Gastroesophageal sphincter (tissue), 3 donors: ENCODE results near the gene CMSS1.

Experiments
- CTCF ChIP-seq, 4 experiments: fragments of 200-600 bp in 2 of 4; fragments of 450-650 bp in 2 of 4; sonication (generic) in 1 of 4; IDR thresholded peaks; one replicate each; pipeline ENCODE4 v1.5.1; 2017 to 2019; ENCODE audit warnings: antibody characterized with exemption in 4 of 4, mild to moderate bottlenecking in 2 of 4, moderate library complexity in 2 of 4
- EP300 ChIP-seq: sonication (generic); formaldehyde crosslinking; IDR thresholded peaks from one replicate; pipeline ENCODE4 v1.6.1; 2017; ENCODE audit warnings: antibody characterized with exemption, mild to moderate bottlenecking
- POLR2A ChIP-seq, 2 donors: fragments of 450-650 bp; IDR thresholded peaks; one replicate each; pipeline ENCODE4 v1.6.1; 2017; ENCODE audit warnings: antibody characterized with exemption in 2 of 2, mild to moderate bottlenecking in 2 of 2, moderate library complexity in 1 of 2
- POLR2AphosphoS5 ChIP-seq: sonication (generic); formaldehyde crosslinking; IDR thresholded peaks from one replicate; pipeline ENCODE4 v1.6.1; 2017; ENCODE audit warnings: antibody characterized with exemption

GRCh38 chr3:99795573-99795972 is 22.1 kb upstream of the CMSS1 start:
- no peak for TF ChIP-seq POLR2AphosphoS5
- TF ChIP-seq CTCF (IDR thresholded peaks at IDR 0.05), result no peak
- no peak for TF ChIP-seq POLR2A (IDR thresholded peaks at IDR 0.05)
- no peak for TF ChIP-seq EP300
